GM10248 (cell line): ENCODE results near the gene PAPOLG.

Source experiments
- CTCF ChIA-PET: fragments of 300-600 bp; sonication (Branson Sonifier 250); formaldehyde crosslinking; extraction: SDS; loops from one replicate; lab custom pipeline; 2021; ENCODE audit warnings: antibody characterized with exemption; lab: Yijun Ruan, JAX
- POLR2A ChIA-PET: fragments of 350-650 bp; sonication (Branson Sonifier 250); formaldehyde crosslinking; extraction: SDS; loops from one replicate; lab custom pipeline; 2020; ENCODE audit warnings: antibody characterized with exemption; lab: Yijun Ruan, JAX
- DNase-seq: peaks from one replicate; pipeline ENCODE4 v3.0.0; 2012; ENCODE audit errors: extremely low spot score
- CTCF ChIP-seq: IDR thresholded peaks from 2 replicates; pipeline ENCODE4 v1.5.1; 2012; ENCODE audit warnings: mild to moderate bottlenecking, low read depth; ENCODE audit errors: extremely low read depth, missing control alignments, control extremely low read depth

PAPOLG gene

GRCh38 chr2:60739156-60739555, 16.9 kb upstream of the PAPOLG start:
- ChIA-PET POLR2A (no interaction called here), CTCF (interaction anchor here (1.8 kb wide), 2 partner anchors 10 to 260 kb away, joined by 6 read pairs; no protein-coding TSS in a partner anchor)
- no peak for TF ChIP-seq CTCF
- DNase-seq, result no peak

DNA sequence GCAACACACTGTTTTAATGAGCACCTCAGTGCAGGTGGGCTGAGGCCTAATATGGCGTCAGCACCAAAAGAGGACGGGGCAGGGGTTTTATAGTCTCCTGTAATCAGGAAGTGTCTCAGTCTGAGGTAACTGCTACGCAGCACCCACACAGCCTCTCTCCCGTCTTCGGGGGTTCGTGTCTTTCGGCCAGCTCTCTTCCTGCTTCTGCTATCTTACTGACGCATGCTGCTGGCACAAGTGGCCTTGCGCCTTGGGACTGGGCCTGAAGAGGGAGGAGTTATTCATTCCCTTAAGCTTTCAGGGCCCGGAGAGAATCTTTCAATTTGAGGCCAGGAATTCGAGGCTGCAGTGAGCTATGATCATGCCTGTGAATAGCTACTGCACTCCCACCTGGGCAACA, 14.5 kb upstream of the PAPOLG start:
- DNase-seq, result no peak
- no peak for TF ChIP-seq CTCF
- ChIA-PET POLR2A (no interaction called here), CTCF (no interaction called here)

GRCh38 chr2:60742419-60742818, 13.6 kb upstream of the PAPOLG start:
- no peak for TF ChIP-seq CTCF
- POLR2A ChIA-PET, result no interaction called here
- CTCF ChIA-PET, result no interaction called here
- DNase-seq, result no peak

DNA sequence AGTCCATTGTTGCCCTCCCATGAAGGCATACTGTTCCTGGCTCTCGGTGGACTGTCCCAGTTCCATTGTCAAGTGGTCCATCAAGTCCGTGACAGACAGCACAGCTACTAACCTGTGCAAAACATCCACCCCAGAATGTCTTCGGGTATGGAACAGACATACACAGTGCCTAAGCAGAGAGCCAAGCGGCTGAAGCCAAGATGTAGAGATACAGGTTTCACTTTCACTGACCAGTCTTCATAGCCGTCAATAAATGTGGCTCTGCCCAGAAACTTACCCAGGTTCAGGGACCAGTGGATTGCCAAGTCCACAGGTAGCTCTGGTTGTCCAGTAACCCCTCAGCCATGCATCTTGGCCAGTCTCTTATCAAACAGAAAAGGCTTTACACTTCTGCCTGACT, 10.7 kb upstream of the PAPOLG start:
- no peak for DNase-seq
- POLR2A ChIA-PET, result interaction anchor here (0.6 kb wide), 1 partner anchor 793 kb away, joined by 3 read pairs; the partner anchor contains the start of gene XPO1
- CTCF ChIA-PET, result interaction anchor here (1.5 to 3.4 kb wide), 2 partner anchors 9 to 24 kb away, joined by 5 to 10 read pairs; no protein-coding TSS in a partner anchor
- no peak for TF ChIP-seq CTCF

GRCh38 chr2:60745761-60746160, 10.3 kb upstream of the PAPOLG start:
- DNase-seq, result no peak
- no peak for TF ChIP-seq CTCF
- ChIA-PET POLR2A (no interaction called here), CTCF (interaction anchor here (3.4 kb wide), 1 partner anchor 24 kb away, joined by 10 read pairs; no protein-coding TSS in a partner anchor)

- ChIA-PET POLR2A (no interaction called here), CTCF (interaction anchor here (1.1 to 3.4 kb wide), 4 partner anchors 10 to 39 kb away, joined by 3 to 10 read pairs (median 6); partner anchors contain the start of gene PAPOLG)
- TF ChIP-seq CTCF, result no peak
- DNase-seq, result no peak
Observed at GRCh38 chr2:60746318-60746717, 9.8 kb upstream of the PAPOLG start.
